Mucosa of stomach (tissue), 1 donor: ENCODE measurements around the gene DUSP28.
A peak's percentile ranks its signal among the peaks of the same experiment; 100 is the strongest.
"Not testable (repeated sequence)": the region's sequence is repeated elsewhere in the genome, so short reads cannot be mapped to it uniquely, and the experiment has no call there.

Experiments
- H3K27me3 ChIP-seq: one replicate; pipeline ENCODE4 v1.7.0; 2013; ENCODE audit warnings: mild to moderate bottlenecking, low read length; ENCODE audit not compliant: control insufficient read depth, insufficient read depth
- H3K36me3 ChIP-seq: one replicate; pipeline ENCODE4 v1.7.0; 2013; ENCODE audit warnings: low read length; ENCODE audit not compliant: control insufficient read depth, insufficient read depth
- H3K4me1 ChIP-seq: one replicate; pipeline ENCODE4 v1.7.0; 2013; ENCODE audit warnings: mild to moderate bottlenecking, low read length; ENCODE audit not compliant: control insufficient read depth, insufficient read depth
- H3K4me3 ChIP-seq: one replicate; pipeline ENCODE4 v1.7.0; 2013; ENCODE audit warnings: low read length
- H3K9ac ChIP-seq: one replicate; pipeline ENCODE4 v1.7.0; 2013; ENCODE audit warnings: mild to moderate bottlenecking, low read length, moderate library complexity
- H3K9me3 ChIP-seq: one replicate; pipeline ENCODE4 v1.7.0; 2013; ENCODE audit warnings: mild to moderate bottlenecking, low read length, moderate library complexity; ENCODE audit not compliant: control insufficient read depth
- donor health status: Pancreatic carcinoma.

The DUSP28 gene

DNA sequence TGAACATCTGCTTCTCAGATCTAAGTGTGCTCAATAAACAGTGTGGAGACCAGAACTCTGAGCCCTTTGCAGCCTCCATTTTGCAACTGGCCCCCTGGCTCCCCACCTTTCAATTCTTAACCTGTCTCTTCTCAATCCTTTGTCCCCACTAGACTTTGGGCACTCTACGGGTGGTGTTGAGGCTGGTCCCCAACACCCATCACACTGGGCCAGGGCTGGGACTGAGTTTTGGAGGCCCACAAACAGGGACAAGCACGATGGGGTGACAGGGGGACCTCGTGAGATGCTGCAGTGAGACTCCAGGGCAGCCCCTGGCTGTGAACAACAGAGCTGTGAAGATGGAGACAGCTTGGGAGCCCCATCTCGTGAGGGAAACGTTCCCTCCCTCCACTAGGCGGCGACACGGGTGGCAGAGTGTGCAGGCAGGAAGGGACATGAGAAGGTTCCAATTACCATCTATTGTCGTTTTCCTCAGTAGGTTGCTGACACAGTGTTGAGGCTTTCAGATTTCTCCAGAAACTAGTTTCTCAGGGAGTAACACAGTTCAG lies 3.5 kb upstream of the DUSP28 start:
- no peaks in the 10 kb centered on the region for H3K27me3 ChIP-seq
- peaks cover 5% of the 10 kb centered on the region for H3K36me3 ChIP-seq
- H3K9me3 ChIP-seq: no peaks in the 10 kb centered on the region
- H3K9ac ChIP-seq: no peak overlapping the region
- no peak overlapping the region for H3K4me3 ChIP-seq
- H3K4me1 ChIP-seq: peaks cover 30% of the 10 kb centered on the region

- Histone ChIP-seq H3K9ac (no peak overlapping the region), H3K27me3 (no peaks in the 10 kb centered on the region), H3K4me3 (no peak overlapping the region), H3K9me3 (no peaks in the 10 kb centered on the region), H3K36me3 (peaks cover 5% of the 10 kb centered on the region), H3K4me1 (peaks cover 36% of the 10 kb centered on the region)
These were observed 2.9 kb upstream of the DUSP28 start for GRCh38 chr2:240557101-240557751.

DNA sequence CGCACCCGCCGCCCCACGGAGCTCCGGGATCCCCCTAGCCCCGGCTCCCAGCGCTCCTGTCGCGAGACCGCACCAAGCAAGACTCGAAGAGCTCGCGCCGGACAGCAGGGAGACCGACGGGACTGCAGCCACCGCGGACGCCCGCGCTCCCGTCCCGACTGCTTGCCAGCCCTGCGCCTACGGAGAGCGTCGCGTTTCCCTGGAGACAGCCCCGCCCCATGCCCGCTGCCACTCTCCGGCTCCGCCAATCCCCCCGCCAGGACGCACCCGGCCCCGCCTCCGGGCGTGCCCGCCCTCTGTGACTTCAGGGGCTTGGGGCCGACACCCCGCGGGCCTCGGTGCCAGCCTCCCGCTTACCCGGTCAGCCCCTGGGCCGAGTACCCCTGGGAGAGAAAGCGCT lies 2.3 kb upstream of the DUSP28 start, which contains the start of gene ANKMY1:
Gene ANKMY1 (minus strand): TSS at position 181 of the 400 bp plus-strand sequence. CDS start 653 bp downstream, outside the sequence.
- Histone ChIP-seq H3K36me3 (peaks cover 5% of the 10 kb centered on the region), H3K9me3 (no peaks in the 10 kb centered on the region), H3K4me3 (no peak within 1 kb of the TSS), H3K4me1 (peaks cover 42% of the 10 kb centered on the region), H3K9ac (no peak within 1 kb of the TSS), H3K27me3 (no peaks in the 10 kb centered on the region)

DNA sequence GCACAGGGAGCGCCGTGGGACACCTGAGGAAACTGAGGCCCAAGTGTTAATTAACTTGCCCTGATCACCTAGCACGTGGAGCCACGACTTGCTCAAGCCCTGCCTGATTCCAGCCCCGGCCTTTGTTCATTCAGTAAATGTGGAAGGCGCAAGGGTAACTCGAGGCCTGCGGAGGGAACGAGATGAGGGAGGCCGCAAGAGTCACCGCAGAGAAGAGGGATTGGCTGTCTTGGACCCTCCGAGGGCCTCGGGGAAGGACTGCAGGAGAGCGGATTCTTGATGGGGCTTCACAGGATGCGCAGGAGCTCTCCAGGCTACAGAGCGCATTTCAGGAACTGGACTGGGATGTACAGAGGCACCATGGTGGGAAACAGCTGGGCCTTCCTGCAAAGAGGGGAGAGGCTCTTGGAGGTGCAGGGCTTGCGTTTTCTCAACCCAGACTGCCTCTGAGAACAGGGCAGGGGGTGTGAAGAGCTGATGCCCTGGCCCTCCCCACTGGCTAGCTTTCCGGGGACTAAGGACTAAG lies 1.9 kb upstream of the DUSP28 start:
- Histone ChIP-seq H3K36me3 (peaks cover 5% of the 10 kb centered on the region), H3K4me1 (peaks cover 46% of the 10 kb centered on the region), H3K9me3 (no peaks in the 10 kb centered on the region), H3K4me3 (no peak overlapping the region), H3K9ac (no peak overlapping the region), H3K27me3 (no peaks in the 10 kb centered on the region)

GRCh38 chr2:240559286-240559685 lies 871 bp upstream of the DUSP28 start:
- Histone ChIP-seq H3K36me3 (peaks cover 5% of the 10 kb centered on the region), H3K9me3 (no peaks in the 10 kb centered on the region), H3K27me3 (no peaks in the 10 kb centered on the region), H3K4me3 (no peak overlapping the region), H3K4me1 (peaks cover 53% of the 10 kb centered on the region), H3K9ac (no peak overlapping the region)

DNA sequence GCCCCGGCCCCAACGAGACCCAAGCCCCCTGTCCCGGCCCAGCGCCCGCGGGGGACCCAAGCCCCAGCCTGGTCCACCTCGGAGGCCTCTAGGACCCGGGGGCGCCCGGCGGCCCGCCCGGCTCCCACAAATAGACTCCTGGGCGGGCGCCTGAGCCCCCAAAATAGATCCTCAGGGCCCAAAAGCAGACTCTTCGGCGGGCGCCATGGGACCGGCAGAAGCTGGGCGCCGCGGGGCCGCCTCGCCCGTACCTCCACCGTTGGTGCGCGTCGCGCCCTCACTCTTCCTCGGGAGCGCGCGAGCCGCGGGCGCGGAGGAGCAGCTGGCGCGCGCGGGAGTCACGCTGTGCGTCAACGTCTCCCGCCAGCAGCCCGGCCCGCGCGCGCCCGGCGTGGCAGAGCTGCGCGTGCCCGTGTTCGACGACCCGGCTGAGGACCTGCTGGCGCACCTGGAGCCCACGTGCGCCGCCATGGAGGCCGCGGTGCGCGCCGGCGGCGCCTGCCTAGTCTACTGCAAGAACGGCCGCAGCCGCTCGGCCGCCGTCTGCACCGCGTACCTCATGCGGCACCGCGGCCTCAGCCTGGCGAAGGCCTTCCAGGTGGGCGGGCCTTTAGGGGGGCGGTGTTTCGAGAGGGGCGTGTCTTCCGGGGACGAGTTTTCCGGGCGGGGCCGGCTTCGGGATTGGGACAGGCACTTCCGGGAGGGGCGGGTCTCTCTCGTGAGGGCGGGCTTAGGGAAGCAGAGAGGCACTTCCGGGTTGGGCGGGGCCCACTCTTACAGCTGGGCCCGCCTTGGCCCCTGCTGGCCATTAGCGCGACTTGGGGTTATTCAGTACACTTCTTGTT lies 545 bp downstream of the DUSP28 start:
- H3K9me3 ChIP-seq: no peaks in the 10 kb centered on the region
- H3K4me1 ChIP-seq: peaks cover 67% of the 10 kb centered on the region
- H3K9ac ChIP-seq: peak overlapping the region; percentile 92
- peak overlapping the region; percentile 83 for H3K4me3 ChIP-seq
- peaks cover 1% of the 10 kb centered on the region for H3K36me3 ChIP-seq
- no peaks in the 10 kb centered on the region for H3K27me3 ChIP-seq

DNA sequence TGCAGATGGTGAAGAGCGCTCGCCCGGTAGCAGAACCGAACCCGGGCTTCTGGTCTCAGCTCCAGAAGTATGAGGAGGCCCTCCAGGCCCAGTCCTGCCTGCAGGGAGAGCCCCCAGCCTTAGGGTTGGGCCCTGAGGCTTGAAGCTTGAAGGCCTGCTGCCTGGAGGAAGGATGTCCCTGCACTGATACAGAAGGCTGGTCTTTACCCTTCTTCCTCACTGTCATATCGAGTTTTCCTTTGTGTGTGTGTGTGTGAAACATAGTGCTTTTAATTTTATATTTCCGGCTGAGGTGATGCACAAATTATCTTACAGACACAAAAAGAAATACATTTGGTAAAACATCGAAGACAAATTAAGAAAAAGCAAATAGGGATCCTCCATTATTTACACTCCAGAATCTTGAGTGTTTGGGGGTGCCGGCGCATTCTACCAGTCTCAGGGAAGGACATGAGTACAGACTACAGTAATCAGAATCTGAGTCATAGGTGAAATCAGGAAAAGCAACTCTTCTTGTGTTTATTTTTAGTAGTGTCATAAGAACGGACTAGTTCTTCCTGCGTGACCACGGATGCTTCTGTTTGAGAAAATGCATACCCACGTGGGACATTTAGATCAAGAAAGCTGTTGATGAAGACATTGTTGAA lies 1.3 kb downstream of the DUSP28 start:
- Histone ChIP-seq H3K4me1 (peaks cover 73% of the 10 kb centered on the region), H3K9me3 (no peaks in the 10 kb centered on the region), H3K36me3 (no peaks in the 10 kb centered on the region), H3K9ac (peak overlapping the region; percentile 92), H3K4me3 (peak overlapping the region; percentile 83), H3K27me3 (no peaks in the 10 kb centered on the region)

DNA sequence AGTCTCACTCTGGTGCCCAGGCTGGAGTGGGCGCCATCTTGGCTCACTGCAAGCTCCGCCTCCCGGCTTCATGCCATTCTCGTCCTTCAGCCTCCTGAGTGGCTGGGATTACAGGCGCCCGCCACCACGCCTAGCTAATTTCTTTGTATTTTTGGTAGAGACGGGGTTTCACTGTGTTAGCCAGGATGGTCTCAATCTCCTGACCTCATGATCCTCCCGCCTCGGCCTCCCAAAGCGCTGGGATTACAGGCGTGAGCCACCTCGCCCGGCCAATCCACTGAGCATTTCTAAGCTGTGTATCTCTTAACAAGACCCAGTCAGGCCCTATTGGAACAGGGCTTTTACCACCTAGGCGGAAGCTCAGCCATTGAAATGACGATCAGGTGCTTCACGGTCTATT lies 3.1 kb downstream of the DUSP28 start:
- not testable (repeated sequence) for H3K27me3 ChIP-seq, H3K4me3 ChIP-seq, H3K9me3 ChIP-seq, H3K9ac ChIP-seq, H3K36me3 ChIP-seq
- H3K4me1 ChIP-seq: peaks cover 73% of the 10 kb centered on the region

- Histone ChIP-seq H3K9me3 (no peaks in the 10 kb centered on the region), H3K36me3 (no peaks in the 10 kb centered on the region), H3K4me1 (peaks cover 68% of the 10 kb centered on the region), H3K9ac (peak overlapping the region; percentile 57), H3K27me3 (no peaks in the 10 kb centered on the region), H3K4me3 (no peak overlapping the region)
These were observed 3.9 kb downstream of the DUSP28 start for GRCh38 chr2:240563951-240564560.

GRCh38 chr2:240564561-240565332 lies 4.6 kb downstream of the DUSP28 start:
- no peaks in the 10 kb centered on the region for H3K27me3 ChIP-seq
- peaks cover 67% of the 10 kb centered on the region for H3K4me1 ChIP-seq
- peak overlapping the region; percentile 21 for H3K4me3 ChIP-seq
- H3K9ac ChIP-seq: peak overlapping the region; percentile 62
- no peaks in the 10 kb centered on the region for H3K36me3 ChIP-seq
- no peaks in the 10 kb centered on the region for H3K9me3 ChIP-seq
